ENCODE results near the gene KLK14.

The KLK14 gene

DNA sequence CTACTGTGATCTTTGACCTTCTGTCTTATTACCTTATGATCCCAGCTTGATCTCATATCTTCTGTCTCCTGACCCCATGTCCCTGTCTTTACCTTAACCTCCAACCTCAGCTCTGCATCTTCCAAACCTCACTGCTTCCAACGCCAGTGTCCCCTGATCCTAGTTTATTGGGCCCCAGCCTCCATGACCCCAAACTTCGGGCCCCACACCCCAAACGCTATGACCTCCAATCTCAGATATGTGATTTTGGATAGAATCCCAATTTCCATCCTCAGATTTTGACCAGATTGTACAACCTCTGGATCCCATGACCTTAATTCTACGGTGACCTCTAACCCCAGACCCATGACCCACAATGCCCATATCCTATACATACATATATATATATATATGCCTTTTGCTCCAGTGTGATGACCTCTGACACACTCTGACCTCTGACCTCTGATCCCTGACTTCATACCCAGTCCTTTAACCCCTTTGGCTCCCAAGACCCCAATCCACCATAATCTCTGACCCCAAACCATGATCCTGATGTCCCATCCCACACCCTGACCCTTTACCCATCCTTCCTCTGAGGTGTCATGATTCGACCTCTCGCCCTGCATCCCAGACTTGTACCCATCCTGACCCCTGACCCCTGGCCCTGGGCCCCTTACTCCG, 51.3 kb downstream of the KLK14 start:
- Histone ChIP-seq H3K4me3 (ENCODE audit: low read depth in 1 of 2, low read length in 2 of 2) (no peak overlapping the region), H3K27me3 (ENCODE audit: control insufficient read depth in 1 of 2, insufficient read depth in 2 of 2, low read length in 2 of 2) (peaks cover 0 to 11% of the 10 kb centered on the region in 2 donors), H3K9ac (ENCODE audit: low read length) (no peak overlapping the region), H3K4me1 (ENCODE audit: insufficient read depth, low read length) (no peaks in the 10 kb centered on the region), H3K27ac (ENCODE audit: low read depth, low read length) (no peak overlapping the region), H3K36me3 (ENCODE audit: insufficient read depth, low read length) (no peaks in the 10 kb centered on the region), H3K9me3 (ENCODE audit: low read length) (no peaks in the 10 kb centered on the region)

DNA sequence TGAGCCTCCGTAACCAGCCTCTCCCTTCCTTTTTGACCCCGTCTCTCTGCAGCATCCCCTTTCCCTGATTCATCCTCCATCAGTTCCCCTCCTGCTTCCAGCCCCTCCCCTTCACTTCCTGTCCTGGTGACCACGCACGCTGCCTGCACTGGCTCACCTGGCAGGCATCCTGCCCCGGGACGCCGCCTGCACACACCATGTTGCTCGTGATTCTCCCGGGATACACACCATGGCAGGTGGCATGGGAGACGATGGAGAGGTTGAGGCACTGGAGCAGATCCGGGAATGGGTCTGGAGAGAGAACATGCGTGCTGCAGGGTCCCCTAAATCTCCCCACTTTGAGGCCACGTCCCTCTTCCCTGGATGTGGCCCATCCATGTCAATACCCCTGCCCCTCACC, 52.1 kb downstream of the KLK14 start:
- no peak overlapping the region for H3K9ac ChIP-seq (ENCODE audit: low read length)
- no peak overlapping the region for H3K4me3 ChIP-seq (ENCODE audit: low read depth in 1 of 2, low read length in 2 of 2)
- H3K36me3 ChIP-seq (ENCODE audit: insufficient read depth, low read length): no peaks in the 10 kb centered on the region
- H3K27me3 ChIP-seq (ENCODE audit: control insufficient read depth in 1 of 2, insufficient read depth in 2 of 2, low read length in 2 of 2): peaks cover 0 to 16% of the 10 kb centered on the region in 2 donors
- H3K9me3 ChIP-seq (ENCODE audit: low read length): no peaks in the 10 kb centered on the region
- no peak overlapping the region for H3K27ac ChIP-seq (ENCODE audit: low read depth, low read length)
- H3K4me1 ChIP-seq (ENCODE audit: insufficient read depth, low read length): no peaks in the 10 kb centered on the region

GRCh38 chr19:51029718-51030117, 53.0 kb downstream of the KLK14 start:
- Histone ChIP-seq H3K27me3 (ENCODE audit: control insufficient read depth in 1 of 2, insufficient read depth in 2 of 2, low read length in 2 of 2) (peaks cover 0 to 21% of the 10 kb centered on the region in 2 donors), H3K36me3 (ENCODE audit: insufficient read depth, low read length) (no peaks in the 10 kb centered on the region), H3K9ac (ENCODE audit: low read length) (no peak overlapping the region), H3K27ac (ENCODE audit: low read depth, low read length) (no peak overlapping the region), H3K4me3 (ENCODE audit: low read depth in 1 of 2, low read length in 2 of 2) (no peak overlapping the region), H3K4me1 (ENCODE audit: insufficient read depth, low read length) (no peaks in the 10 kb centered on the region), H3K9me3 (ENCODE audit: low read length) (no peaks in the 10 kb centered on the region)
